ENCODE data around the gene NAP1L4.

The NAP1L4 gene

DNA sequence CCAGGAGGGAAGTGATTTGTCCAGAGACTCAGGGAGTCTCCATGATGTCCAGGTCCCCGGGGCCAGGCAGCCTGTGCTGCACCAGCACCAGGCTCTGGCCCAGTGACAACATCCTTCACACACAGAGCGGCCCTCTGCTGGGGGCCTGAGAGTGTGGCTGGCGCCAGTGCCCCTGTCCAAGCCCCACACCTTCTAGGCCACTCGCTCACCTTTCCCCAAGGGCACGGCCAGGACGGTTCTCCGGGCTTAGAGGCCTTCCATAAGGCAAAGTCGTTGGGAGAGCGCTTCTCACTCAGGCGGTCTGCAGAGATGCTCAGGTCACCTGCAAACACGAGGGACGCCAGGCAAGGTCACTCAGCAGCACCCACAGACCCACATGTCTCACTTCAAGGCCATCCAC lies 27.9 kb upstream of the NAP1L4 start:
- Histone ChIP-seq H3K9me3 (ENCODE audit: insufficient read depth, low read length) (no peaks in the 10 kb centered on the region), H3K4me2 (ENCODE audit: low read length) (no peak overlapping the region), H3K27ac (ENCODE audit: low read length) (no peak overlapping the region), H2AFZ (ENCODE audit: low read depth, low read length) (no peak overlapping the region), H3K27me3 (ENCODE audit: low read depth, low read length) (no peaks in the 10 kb centered on the region), H4K20me1 (ENCODE audit: insufficient read depth, low read length) (no peaks in the 10 kb centered on the region), H3K4me1 (ENCODE audit: low read length) (peaks cover 20% of the 10 kb centered on the region), H3K36me3 (replicated peaks; ENCODE audit: low read depth, low read length) (peaks cover 42% of the 10 kb centered on the region), H3K4me3 (ENCODE audit: low read length) (no peak overlapping the region), H3K9ac (ENCODE audit: low read length) (no peak overlapping the region), H3K79me2 (ENCODE audit: low read length) (0 out of 2 replicates have a peak, but pooled peaks cover 3% of the 10 kb centered on the region)
- TF ChIP-seq, protein P1, sequence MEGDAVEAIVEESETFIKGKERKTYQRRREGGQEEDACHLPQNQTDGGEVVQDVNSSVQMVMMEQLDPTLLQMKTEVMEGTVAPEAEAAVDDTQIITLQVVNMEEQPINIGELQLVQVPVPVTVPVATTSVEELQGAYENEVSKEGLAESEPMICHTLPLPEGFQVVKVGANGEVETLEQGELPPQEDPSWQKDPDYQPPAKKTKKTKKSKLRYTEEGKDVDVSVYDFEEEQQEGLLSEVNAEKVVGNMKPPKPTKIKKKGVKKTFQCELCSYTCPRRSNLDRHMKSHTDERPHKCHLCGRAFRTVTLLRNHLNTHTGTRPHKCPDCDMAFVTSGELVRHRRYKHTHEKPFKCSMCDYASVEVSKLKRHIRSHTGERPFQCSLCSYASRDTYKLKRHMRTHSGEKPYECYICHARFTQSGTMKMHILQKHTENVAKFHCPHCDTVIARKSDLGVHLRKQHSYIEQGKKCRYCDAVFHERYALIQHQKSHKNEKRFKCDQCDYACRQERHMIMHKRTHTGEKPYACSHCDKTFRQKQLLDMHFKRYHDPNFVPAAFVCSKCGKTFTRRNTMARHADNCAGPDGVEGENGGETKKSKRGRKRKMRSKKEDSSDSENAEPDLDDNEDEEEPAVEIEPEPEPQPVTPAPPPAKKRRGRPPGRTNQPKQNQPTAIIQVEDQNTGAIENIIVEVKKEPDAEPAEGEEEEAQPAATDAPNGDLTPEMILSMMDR (IDR thresholded peaks at IDR 0.05; ENCODE audit: low read depth, low read length) = no peak
- TF ChIP-seq EZH2phosphoT487 (IDR thresholded peaks at IDR 0.05; ENCODE audit: low read depth) = no peak

DNA sequence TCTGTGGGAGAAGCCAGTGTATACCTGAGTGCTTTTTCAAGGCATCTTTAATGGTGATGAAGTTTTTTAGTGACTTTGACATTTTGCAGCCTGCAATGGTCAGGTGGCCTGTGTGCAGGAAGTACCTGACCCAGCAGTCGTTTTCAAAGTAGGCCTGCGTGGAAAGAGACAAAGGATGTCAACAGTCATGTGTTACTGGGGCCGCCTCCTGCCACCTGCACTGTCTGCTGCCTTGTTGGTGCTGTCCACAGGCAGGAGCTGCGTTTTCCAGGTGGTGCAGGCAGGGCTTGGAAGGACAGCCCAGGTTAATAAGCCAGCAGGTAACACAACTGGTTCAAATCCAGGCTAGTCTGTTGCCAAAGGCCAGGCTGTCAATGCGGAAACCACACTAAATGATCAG lies 26.5 kb upstream of the NAP1L4 start:
- no peak overlapping the region for H3K4me2 ChIP-seq (ENCODE audit: low read length)
- H3K9ac ChIP-seq (ENCODE audit: low read length) = no peak overlapping the region
- no peak for TF ChIP-seq EZH2phosphoT487 (IDR thresholded peaks at IDR 0.05; ENCODE audit: low read depth)
- TF ChIP-seq, protein P1 (IDR thresholded peaks at IDR 0.05; ENCODE audit: low read depth, low read length) = no peak
- H4K20me1 ChIP-seq (ENCODE audit: insufficient read depth, low read length) = no peaks in the 10 kb centered on the region
- H3K27me3 ChIP-seq (ENCODE audit: low read depth, low read length) = no peaks in the 10 kb centered on the region
- no peaks in the 10 kb centered on the region for H3K9me3 ChIP-seq (ENCODE audit: insufficient read depth, low read length)
- peaks cover 23% of the 10 kb centered on the region for H3K4me1 ChIP-seq (ENCODE audit: low read length)
- 0 out of 2 replicates have a peak, but pooled peaks cover 3% of the 10 kb centered on the region for H3K79me2 ChIP-seq (ENCODE audit: low read length)
- peaks cover 43% of the 10 kb centered on the region for H3K36me3 ChIP-seq (replicated peaks; ENCODE audit: low read depth, low read length)
- H3K4me3 ChIP-seq (ENCODE audit: low read length) = no peak overlapping the region
- H2AFZ ChIP-seq (ENCODE audit: low read depth, low read length) = no peak overlapping the region
- no peak overlapping the region for H3K27ac ChIP-seq (ENCODE audit: low read length)

DNA sequence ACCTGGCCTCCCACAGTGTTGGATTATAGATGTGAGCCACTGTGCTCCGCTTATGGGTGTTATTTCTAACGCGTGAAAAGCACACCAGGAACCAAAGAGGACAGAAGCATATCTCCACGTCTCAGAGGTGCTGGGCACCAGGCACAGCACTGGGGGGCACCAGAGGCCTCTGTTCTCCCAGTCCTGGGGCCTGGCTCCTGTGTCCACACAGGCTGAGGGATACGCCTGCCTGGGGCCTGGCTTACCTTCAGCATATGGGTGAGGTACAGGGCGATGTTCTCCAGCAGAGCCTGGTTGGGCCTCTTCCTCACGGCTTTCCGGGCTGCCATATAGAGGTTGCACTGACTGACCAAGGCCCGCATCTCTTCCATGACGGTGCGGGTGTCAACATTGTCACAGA lies 24.7 kb upstream of the NAP1L4 start:
- H3K36me3 ChIP-seq (replicated peaks; ENCODE audit: low read depth, low read length) = peaks cover 39% of the 10 kb centered on the region
- no peak for TF ChIP-seq EZH2phosphoT487 (IDR thresholded peaks at IDR 0.05; ENCODE audit: low read depth)
- TF ChIP-seq, protein P1 (IDR thresholded peaks at IDR 0.05; ENCODE audit: low read depth, low read length) = no peak
- H3K9ac ChIP-seq (ENCODE audit: low read length) = no peak overlapping the region
- no peaks in the 10 kb centered on the region for H3K79me2 ChIP-seq (ENCODE audit: low read length)
- no peak overlapping the region for H2AFZ ChIP-seq (ENCODE audit: low read depth, low read length)
- no peaks in the 10 kb centered on the region for H3K9me3 ChIP-seq (ENCODE audit: insufficient read depth, low read length)
- H3K4me1 ChIP-seq (ENCODE audit: low read length) = peaks cover 7% of the 10 kb centered on the region
- H3K27ac ChIP-seq (ENCODE audit: low read length) = no peak overlapping the region
- H4K20me1 ChIP-seq (ENCODE audit: insufficient read depth, low read length) = no peaks in the 10 kb centered on the region
- H3K4me3 ChIP-seq (ENCODE audit: low read length) = no peak overlapping the region
- no peak overlapping the region for H3K4me2 ChIP-seq (ENCODE audit: low read length)
- no peaks in the 10 kb centered on the region for H3K27me3 ChIP-seq (ENCODE audit: low read depth, low read length)

DNA sequence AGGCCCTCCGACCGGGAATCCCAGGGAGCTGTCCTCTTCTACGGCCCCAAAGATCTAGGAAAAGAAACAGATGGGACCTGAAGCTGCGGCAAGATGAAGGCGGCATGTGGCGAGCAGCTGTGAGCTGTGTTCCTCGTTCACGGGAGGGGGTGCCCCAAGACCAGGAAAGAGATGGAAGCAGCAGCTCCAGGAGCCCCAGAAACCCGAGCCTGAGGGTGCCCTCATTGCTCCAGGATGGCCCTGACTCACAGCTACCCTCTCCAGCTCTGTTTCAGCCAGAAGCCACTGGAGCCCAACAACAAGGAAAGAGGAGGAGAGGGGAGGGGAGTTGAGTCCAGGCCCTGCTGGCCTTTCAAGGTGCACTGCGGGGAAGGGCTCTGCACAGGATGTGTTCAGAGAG lies 23.7 kb upstream of the NAP1L4 start:
- no peaks in the 10 kb centered on the region for H3K27me3 ChIP-seq (ENCODE audit: low read depth, low read length)
- no peak overlapping the region for H3K4me2 ChIP-seq (ENCODE audit: low read length)
- TF ChIP-seq, protein P1 (IDR thresholded peaks at IDR 0.05; ENCODE audit: low read depth, low read length) = no peak
- no peak for TF ChIP-seq EZH2phosphoT487 (IDR thresholded peaks at IDR 0.05; ENCODE audit: low read depth)
- H3K27ac ChIP-seq (ENCODE audit: low read length) = no peak overlapping the region
- no peak overlapping the region for H2AFZ ChIP-seq (ENCODE audit: low read depth, low read length)
- no peaks in the 10 kb centered on the region for H3K79me2 ChIP-seq (ENCODE audit: low read length)
- no peak overlapping the region for H3K9ac ChIP-seq (ENCODE audit: low read length)
- H3K4me3 ChIP-seq (ENCODE audit: low read length) = no peak overlapping the region
- no peaks in the 10 kb centered on the region for H3K9me3 ChIP-seq (ENCODE audit: insufficient read depth, low read length)
- H3K36me3 ChIP-seq (replicated peaks; ENCODE audit: low read depth, low read length) = peaks cover 44% of the 10 kb centered on the region
- no peaks in the 10 kb centered on the region for H4K20me1 ChIP-seq (ENCODE audit: insufficient read depth, low read length)
- peaks cover 3% of the 10 kb centered on the region; the same call in 1 of the 2 replicates for H3K4me1 ChIP-seq (ENCODE audit: low read length)

All from OCI-LY3 (cell line).